ENCODE measurements around the gene RP9.

The RP9 gene

GRCh38 chr7:33076737-33077136 lies 32.5 kb downstream of the RP9 start:
- ChIA-PET POLR2A (no interaction called here), CTCF (interaction anchor here (1.0 to 2.5 kb wide), 3 partner anchors 24 to 230 kb away, joined by 3 to 9 read pairs (median 5); no protein-coding TSS in a partner anchor)

GRCh38 chr7:33075818-33076518 lies 33.2 kb downstream of the RP9 start:
- ChIA-PET CTCF (interaction anchor here (0.9 to 1.2 kb wide), 4 partner anchors 11 to 32 kb away, joined by 3 to 4 read pairs (median 3); no protein-coding TSS in a partner anchor), POLR2A (no interaction called here)

More at GRCh38 chr7:33076737-33077136, 32.5 kb downstream of the RP9 start:
- H3K4me3 ChIP-seq (ENCODE audit: control insufficient read depth in 1 of 7, extremely low read depth in 1 of 7, insufficient read depth in 4 of 7, low read depth in 2 of 7, low read length in 6 of 7): no peak overlapping the region
- H3K27ac ChIP-seq (ENCODE audit: insufficient read depth in 1 of 2, low read depth in 1 of 2, low read length in 2 of 2, poor library complexity in 1 of 2, severe bottlenecking in 2 of 2): no peak overlapping the region
- H3K4me1 ChIP-seq (ENCODE audit: control extremely low read depth in 1 of 4, control insufficient read depth in 4 of 4, insufficient read depth in 4 of 4, low read length in 3 of 4): peaks cover 0 to 14% (median 11%) of the 10 kb centered on the region in 4 experiments
- WGBS (ENCODE audit: insufficient coverage): no CpG with 5 or more reads among the region's 3 CpGs
- DNase-seq: peak in 2 of 3 donors; percentile 53 to 68
- peaks cover 0 to 1% (median 0%) of the 10 kb centered on the region in 5 experiments for H3K9me3 ChIP-seq (ENCODE audit: control extremely low read depth in 1 of 5, control insufficient read depth in 4 of 5, insufficient read depth in 2 of 5, low read depth in 1 of 5, low read length in 4 of 5)
- no peaks in the 10 kb centered on the region for H3K36me3 ChIP-seq (ENCODE audit: control insufficient read depth in 4 of 4, insufficient read depth in 4 of 4, low read length in 3 of 4)
- no peaks in the 10 kb centered on the region for H3K27me3 ChIP-seq (replicated peaks in 2 of 5; ENCODE audit: control insufficient read depth in 4 of 5, insufficient read depth in 5 of 5, low read length in 4 of 5)

GRCh38 chr7:33073243-33073642 lies 36.0 kb downstream of the RP9 start:
- no peaks in the 10 kb centered on the region for H3K27me3 ChIP-seq (replicated peaks in 2 of 5; ENCODE audit: control insufficient read depth in 4 of 5, insufficient read depth in 5 of 5, low read length in 4 of 5)
- POLR2A ChIA-PET: no interaction called here
- H3K36me3 ChIP-seq (ENCODE audit: control insufficient read depth in 4 of 4, insufficient read depth in 4 of 4, low read length in 3 of 4): no peaks in the 10 kb centered on the region
- H3K9me3 ChIP-seq (ENCODE audit: control extremely low read depth in 1 of 5, control insufficient read depth in 4 of 5, insufficient read depth in 2 of 5, low read depth in 1 of 5, low read length in 4 of 5): peaks cover 1 to 18% (median 7%) of the 10 kb centered on the region in 5 experiments
- DNase-seq: no peak
- WGBS (ENCODE audit: insufficient coverage): 91% methylated on average over 3 of the region's 4 CpGs
- peaks cover 0 to 14% (median 11%) of the 10 kb centered on the region in 4 experiments for H3K4me1 ChIP-seq (ENCODE audit: control extremely low read depth in 1 of 4, control insufficient read depth in 4 of 4, insufficient read depth in 4 of 4, low read length in 3 of 4)
- CTCF ChIA-PET: interaction anchor here (0.8 to 1.7 kb wide), 10 partner anchors 10 to 133 kb away, joined by 3 to 5 read pairs (median 3); partner anchors contain the start of gene FKBP9
- H3K27ac ChIP-seq (ENCODE audit: insufficient read depth in 1 of 2, low read depth in 1 of 2, low read length in 2 of 2, poor library complexity in 1 of 2, severe bottlenecking in 2 of 2): no peak overlapping the region
- no peak overlapping the region for H3K4me3 ChIP-seq (ENCODE audit: control insufficient read depth in 1 of 7, extremely low read depth in 1 of 7, insufficient read depth in 4 of 7, low read depth in 2 of 7, low read length in 6 of 7)

More at GRCh38 chr7:33075818-33076518, 33.2 kb downstream of the RP9 start:
- no peak for DNase-seq
- Histone ChIP-seq H3K27me3 (replicated peaks in 2 of 5; ENCODE audit: control insufficient read depth in 4 of 5, insufficient read depth in 5 of 5, low read length in 4 of 5) (no peaks in the 10 kb centered on the region), H3K4me1 (ENCODE audit: control extremely low read depth in 1 of 4, control insufficient read depth in 4 of 4, insufficient read depth in 4 of 4, low read length in 3 of 4) (peaks cover 0 to 14% (median 11%) of the 10 kb centered on the region in 4 experiments), H3K4me3 (ENCODE audit: control insufficient read depth in 1 of 7, extremely low read depth in 1 of 7, insufficient read depth in 4 of 7, low read depth in 2 of 7, low read length in 6 of 7) (no peak overlapping the region), H3K27ac (ENCODE audit: insufficient read depth in 1 of 2, low read depth in 1 of 2, low read length in 2 of 2, poor library complexity in 1 of 2, severe bottlenecking in 2 of 2) (no peak overlapping the region), H3K9me3 (ENCODE audit: control extremely low read depth in 1 of 5, control insufficient read depth in 4 of 5, insufficient read depth in 2 of 5, low read depth in 1 of 5, low read length in 4 of 5) (peaks cover 0 to 1% (median 0%) of the 10 kb centered on the region in 5 experiments), H3K36me3 (ENCODE audit: control insufficient read depth in 4 of 4, insufficient read depth in 4 of 4, low read length in 3 of 4) (no peaks in the 10 kb centered on the region)
- 100% methylated on average over 1 of the region's 3 CpGs for WGBS (ENCODE audit: insufficient coverage)

GRCh38 chr7:33072471-33072870 lies 36.7 kb downstream of the RP9 start:
- 80% methylated on average over 2 of the region's 2 CpGs for whole genome bisulfite sequencing (ENCODE audit: insufficient coverage)
- CTCF ChIA-PET: interaction anchor here (1.3 to 1.7 kb wide), 6 partner anchors 15 to 132 kb away, joined by 3 to 4 read pairs (median 3); partner anchors contain the start of gene FKBP9
- Histone ChIP-seq H3K4me3 (ENCODE audit: control insufficient read depth in 1 of 7, extremely low read depth in 1 of 7, insufficient read depth in 4 of 7, low read depth in 2 of 7, low read length in 6 of 7) (no peak overlapping the region), H3K27me3 (replicated peaks in 2 of 5; ENCODE audit: control insufficient read depth in 4 of 5, insufficient read depth in 5 of 5, low read length in 4 of 5) (no peaks in the 10 kb centered on the region), H3K9me3 (ENCODE audit: control extremely low read depth in 1 of 5, control insufficient read depth in 4 of 5, insufficient read depth in 2 of 5, low read depth in 1 of 5, low read length in 4 of 5) (peaks cover 1 to 18% (median 7%) of the 10 kb centered on the region in 5 experiments), H3K36me3 (ENCODE audit: control insufficient read depth in 4 of 4, insufficient read depth in 4 of 4, low read length in 3 of 4) (no peaks in the 10 kb centered on the region), H3K27ac (ENCODE audit: insufficient read depth in 1 of 2, low read depth in 1 of 2, low read length in 2 of 2, poor library complexity in 1 of 2, severe bottlenecking in 2 of 2) (no peak overlapping the region), H3K4me1 (ENCODE audit: control extremely low read depth in 1 of 4, control insufficient read depth in 4 of 4, insufficient read depth in 4 of 4, low read length in 3 of 4) (peaks cover 0 to 13% (median 10%) of the 10 kb centered on the region in 4 experiments)
- POLR2A ChIA-PET: no interaction called here
- no peak for DNase-seq

- no peaks in the 10 kb centered on the region for H3K4me1 ChIP-seq (ENCODE audit: control extremely low read depth in 1 of 4, control insufficient read depth in 4 of 4, insufficient read depth in 4 of 4, low read length in 3 of 4)
- H3K27me3 ChIP-seq (replicated peaks in 2 of 5; ENCODE audit: control insufficient read depth in 4 of 5, insufficient read depth in 5 of 5, low read length in 4 of 5): no peaks in the 10 kb centered on the region
- 78% methylated on average over 6 of the region's 6 CpGs for WGBS (ENCODE audit: insufficient coverage)
- H3K9me3 ChIP-seq (ENCODE audit: control extremely low read depth in 1 of 5, control insufficient read depth in 4 of 5, insufficient read depth in 2 of 5, low read depth in 1 of 5, low read length in 4 of 5): peaks cover 2 to 22% (median 8%) of the 10 kb centered on the region in 5 experiments
- POLR2A ChIA-PET: no interaction called here
- H3K36me3 ChIP-seq (ENCODE audit: control insufficient read depth in 4 of 4, insufficient read depth in 4 of 4, low read length in 3 of 4): no peaks in the 10 kb centered on the region
- no peak overlapping the region for H3K27ac ChIP-seq (ENCODE audit: insufficient read depth in 1 of 2, low read depth in 1 of 2, low read length in 2 of 2, poor library complexity in 1 of 2, severe bottlenecking in 2 of 2)
- no peak for DNase-seq
- CTCF ChIA-PET: no interaction called here
- no peak overlapping the region for H3K4me3 ChIP-seq (ENCODE audit: control insufficient read depth in 1 of 7, extremely low read depth in 1 of 7, insufficient read depth in 4 of 7, low read depth in 2 of 7, low read length in 6 of 7)
Measured at GRCh38 chr7:33070831-33071230, 38.4 kb downstream of the RP9 start.

GRCh38 chr7:33070277-33070676 lies 38.9 kb downstream of the RP9 start:
- no peak for DNase-seq
- Histone ChIP-seq H3K9me3 (ENCODE audit: control extremely low read depth in 1 of 5, control insufficient read depth in 4 of 5, insufficient read depth in 2 of 5, low read depth in 1 of 5, low read length in 4 of 5) (peaks cover 4 to 22% (median 8%) of the 10 kb centered on the region in 5 experiments), H3K27ac (ENCODE audit: insufficient read depth in 1 of 2, low read depth in 1 of 2, low read length in 2 of 2, poor library complexity in 1 of 2, severe bottlenecking in 2 of 2) (no peak overlapping the region), H3K4me3 (ENCODE audit: control insufficient read depth in 1 of 7, extremely low read depth in 1 of 7, insufficient read depth in 4 of 7, low read depth in 2 of 7, low read length in 6 of 7) (no peak overlapping the region), H3K36me3 (ENCODE audit: control insufficient read depth in 4 of 4, insufficient read depth in 4 of 4, low read length in 3 of 4) (no peaks in the 10 kb centered on the region), H3K4me1 (ENCODE audit: control extremely low read depth in 1 of 4, control insufficient read depth in 4 of 4, insufficient read depth in 4 of 4, low read length in 3 of 4) (no peaks in the 10 kb centered on the region), H3K27me3 (replicated peaks in 2 of 5; ENCODE audit: control insufficient read depth in 4 of 5, insufficient read depth in 5 of 5, low read length in 4 of 5) (no peaks in the 10 kb centered on the region)
- 100% methylated on average over 2 of the region's 2 CpGs for WGBS (ENCODE audit: insufficient coverage)
- CTCF ChIA-PET: no interaction called here
- POLR2A ChIA-PET: no interaction called here

- CTCF ChIA-PET: interaction anchor here (1.0 to 1.6 kb wide), 2 partner anchors 34 to 192 kb away, joined by 3 to 4 read pairs; no protein-coding TSS in a partner anchor
- no CpG with 5 or more reads among the region's 1 CpG for WGBS (ENCODE audit: insufficient coverage)
- Histone ChIP-seq H3K4me1 (ENCODE audit: control extremely low read depth in 1 of 4, control insufficient read depth in 4 of 4, insufficient read depth in 4 of 4, low read length in 3 of 4) (peaks cover 0 to 8% (median 3%) of the 10 kb centered on the region in 4 experiments), H3K27me3 (replicated peaks in 2 of 5; ENCODE audit: control insufficient read depth in 4 of 5, insufficient read depth in 5 of 5, low read length in 4 of 5) (no peaks in the 10 kb centered on the region), H3K27ac (ENCODE audit: insufficient read depth in 1 of 2, low read depth in 1 of 2, low read length in 2 of 2, poor library complexity in 1 of 2, severe bottlenecking in 2 of 2) (no peak overlapping the region), H3K4me3 (ENCODE audit: control insufficient read depth in 1 of 7, extremely low read depth in 1 of 7, insufficient read depth in 4 of 7, low read depth in 2 of 7, low read length in 6 of 7) (no peak overlapping the region), H3K9me3 (ENCODE audit: control extremely low read depth in 1 of 5, control insufficient read depth in 4 of 5, insufficient read depth in 2 of 5, low read depth in 1 of 5, low read length in 4 of 5) (peaks cover 3 to 22% (median 8%) of the 10 kb centered on the region in 5 experiments), H3K36me3 (ENCODE audit: control insufficient read depth in 4 of 4, insufficient read depth in 4 of 4, low read length in 3 of 4) (no peaks in the 10 kb centered on the region)
- POLR2A ChIA-PET: no interaction called here
- no peak for DNase-seq
Measured at GRCh38 chr7:33067921-33068320, 41.3 kb downstream of the RP9 start.
